Endodermal cell (in vitro differentiated cells): ENCODE data around the gene HBE1. TPM values are rescaled to one million over a fixed set of nuclear protein-coding genes. Genes with fewer than 3 reads are reported as not detected.
"Not testable (repeated sequence)": the region's sequence is repeated elsewhere in the genome, so short reads cannot be mapped to it uniquely, and the experiment has no call there.

Experiments
- DNase-seq: peaks from one replicate; pipeline ENCODE4 v3.0.0-alpha.2; 2017
- H3K27ac ChIP-seq: 2 replicates; pipeline ENCODE4 v1.5.1; 2013; ENCODE audit warnings: mild to moderate bottlenecking, low read depth, low read length, moderate library complexity
- H3K27me3 ChIP-seq: 2 replicates; pipeline ENCODE4 v1.6.1; 2013; ENCODE audit warnings: mild to moderate bottlenecking, low read length, moderate library complexity; ENCODE audit not compliant: insufficient read depth, control insufficient read depth, poor library complexity, severe bottlenecking
- H3K36me3 ChIP-seq: 2 replicates; pipeline ENCODE4 v1.7.0; 2013; ENCODE audit warnings: mild to moderate bottlenecking, low read length, moderate library complexity; ENCODE audit not compliant: control insufficient read depth, insufficient read depth
- H3K4me1 ChIP-seq: one replicate; pipeline ENCODE4 v1.7.0; 2013; ENCODE audit warnings: low read length; ENCODE audit not compliant: control insufficient read depth, insufficient read depth
- H3K4me3 ChIP-seq: 2 replicates; pipeline ENCODE4 v1.5.1; 2013; ENCODE audit warnings: mild to moderate bottlenecking, low read length, moderate library complexity
- H3K9ac ChIP-seq: 2 replicates; pipeline ENCODE4 v1.6.1; 2013; ENCODE audit warnings: mild to moderate bottlenecking, low read length, moderate library complexity; ENCODE audit not compliant: poor library complexity, severe bottlenecking; ENCODE audit errors: extremely low read depth
- H3K9me3 ChIP-seq: 2 replicates; pipeline ENCODE4 v1.6.1; 2013; ENCODE audit warnings: mild to moderate bottlenecking, low read length, moderate library complexity; ENCODE audit not compliant: control insufficient read depth
- H3K27ac Mint-ChIP-seq: 2 replicates; pipeline ENCODE4 v1.8.0; 2020; ENCODE audit warnings: mixed read lengths
- H3K27me3 Mint-ChIP-seq: 2 replicates; pipeline ENCODE4 v1.8.0; 2021; ENCODE audit warnings: mild to moderate bottlenecking, mixed read lengths; ENCODE audit not compliant: insufficient read depth
- H3K36me3 Mint-ChIP-seq: 2 replicates; pipeline ENCODE4 v1.8.0; 2020; ENCODE audit warnings: low read depth, mixed read lengths
- H3K4me1 Mint-ChIP-seq: 2 replicates; pipeline ENCODE4 v1.8.0; 2020; ENCODE audit warnings: mixed read lengths
- H3K4me3 Mint-ChIP-seq: 2 replicates; pipeline ENCODE4 v1.8.0; 2020; ENCODE audit warnings: mild to moderate bottlenecking, moderate library complexity, mixed read lengths
- H3K9me3 Mint-ChIP-seq: 2 replicates; pipeline ENCODE4 v1.8.0; 2020; ENCODE audit warnings: mild to moderate bottlenecking, mixed read lengths
- WGBS, 2 experiments: methylation state at CpG; one replicate each; pipeline versions ENCODE4 v1.1.5 to v1.1.7; 2013; ENCODE audit warnings: missing lambda C conversion rate in 2 of 2, mixed read lengths in 1 of 2; ENCODE audit not compliant: insufficient coverage in 1 of 2, insufficient read length in 1 of 2; 5-methylcytosine and 5-hydroxymethylcytosine counted together
- total RNA-seq, 2 donors: library from RNA; stranded (reverse); fragmentation: NEBNext Ultra II Directional in 1 of 2; extraction: Animal tissue kit (Norgen Biotek cat#: 25700) in 1 of 2; gene quantifications; 2 replicates in 1 of 2; 3 replicates in 1 of 2; pipeline ENCODE4 v1.2.1, GENCODE V29; 2021
- TF ChIP-seq, protein P1 (sequence below): fragments of 200-600 bp; sonication (generic); conservative IDR thresholded peaks from 2 replicates; pipeline ENCODE4 v1.5.0; 2021; ENCODE audit warnings: antibody characterized with exemption, mild to moderate bottlenecking

The HBE1 gene
- total RNA-seq, 2 donors from 2014 or later, result 0.81 to 6.1 TPM

DNA sequence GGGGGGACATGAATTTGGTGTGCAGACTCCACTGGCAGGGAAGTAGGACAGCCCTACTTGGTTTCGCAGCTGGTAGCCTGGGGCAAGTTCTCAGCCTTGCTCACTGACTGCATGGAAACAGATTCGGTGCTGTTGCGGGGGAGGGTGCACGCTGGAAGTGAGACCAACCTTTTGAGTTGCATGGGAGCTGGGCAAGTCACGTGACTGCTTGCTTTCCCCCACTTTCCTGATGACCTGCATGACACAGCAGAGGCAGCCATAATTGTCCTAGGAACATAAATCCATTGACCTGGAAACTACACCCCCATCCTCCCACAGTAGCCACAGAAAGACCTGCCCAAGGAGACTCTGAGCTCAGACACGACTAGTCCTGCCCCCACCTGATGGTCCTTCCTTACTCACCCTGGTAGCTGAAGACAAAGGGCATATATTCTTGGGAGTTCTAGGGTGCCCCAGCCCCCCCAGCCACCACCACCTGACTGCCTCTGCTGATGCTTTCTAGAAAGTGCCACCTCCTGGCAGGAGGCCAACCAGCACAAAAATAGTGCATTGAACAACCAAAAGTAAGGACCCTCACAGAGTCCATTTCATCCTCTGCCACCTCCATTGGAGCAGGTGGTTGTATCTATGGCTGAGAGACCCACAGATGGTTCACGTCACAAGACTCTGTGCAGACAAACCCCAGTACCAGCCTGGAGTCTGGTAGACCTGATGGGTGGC lies 11.0 kb downstream of the HBE1 start:
- peaks cover 6% of the 10 kb centered on the region for H3K36me3 Mint-ChIP-seq
- Histone ChIP-seq H3K27ac (no peak overlapping the region), H3K4me1 (peaks cover 3% of the 10 kb centered on the region), H3K9me3 (peaks cover 19% of the 10 kb centered on the region), H3K36me3 (no peaks in the 10 kb centered on the region), H3K9ac (no peak overlapping the region), H3K27me3 (no peaks in the 10 kb centered on the region), H3K4me3 (no peak overlapping the region)
- TF ChIP-seq, protein P1, sequence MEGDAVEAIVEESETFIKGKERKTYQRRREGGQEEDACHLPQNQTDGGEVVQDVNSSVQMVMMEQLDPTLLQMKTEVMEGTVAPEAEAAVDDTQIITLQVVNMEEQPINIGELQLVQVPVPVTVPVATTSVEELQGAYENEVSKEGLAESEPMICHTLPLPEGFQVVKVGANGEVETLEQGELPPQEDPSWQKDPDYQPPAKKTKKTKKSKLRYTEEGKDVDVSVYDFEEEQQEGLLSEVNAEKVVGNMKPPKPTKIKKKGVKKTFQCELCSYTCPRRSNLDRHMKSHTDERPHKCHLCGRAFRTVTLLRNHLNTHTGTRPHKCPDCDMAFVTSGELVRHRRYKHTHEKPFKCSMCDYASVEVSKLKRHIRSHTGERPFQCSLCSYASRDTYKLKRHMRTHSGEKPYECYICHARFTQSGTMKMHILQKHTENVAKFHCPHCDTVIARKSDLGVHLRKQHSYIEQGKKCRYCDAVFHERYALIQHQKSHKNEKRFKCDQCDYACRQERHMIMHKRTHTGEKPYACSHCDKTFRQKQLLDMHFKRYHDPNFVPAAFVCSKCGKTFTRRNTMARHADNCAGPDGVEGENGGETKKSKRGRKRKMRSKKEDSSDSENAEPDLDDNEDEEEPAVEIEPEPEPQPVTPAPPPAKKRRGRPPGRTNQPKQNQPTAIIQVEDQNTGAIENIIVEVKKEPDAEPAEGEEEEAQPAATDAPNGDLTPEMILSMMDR, result no peak
- no peaks in the 10 kb centered on the region for H3K27me3 Mint-ChIP-seq
- H3K4me3 Mint-ChIP-seq, result no peak overlapping the region
- peaks cover 31% of the 10 kb centered on the region for H3K9me3 Mint-ChIP-seq
- DNase-seq, result peak; percentile 65
- no peak overlapping the region for H3K27ac Mint-ChIP-seq
- WGBS, 2 experiments, result 80 to 88% methylated on average over 5 to 7 of the region's 7 CpGs
- H3K4me1 Mint-ChIP-seq, result peaks cover 35% of the 10 kb centered on the region

DNA sequence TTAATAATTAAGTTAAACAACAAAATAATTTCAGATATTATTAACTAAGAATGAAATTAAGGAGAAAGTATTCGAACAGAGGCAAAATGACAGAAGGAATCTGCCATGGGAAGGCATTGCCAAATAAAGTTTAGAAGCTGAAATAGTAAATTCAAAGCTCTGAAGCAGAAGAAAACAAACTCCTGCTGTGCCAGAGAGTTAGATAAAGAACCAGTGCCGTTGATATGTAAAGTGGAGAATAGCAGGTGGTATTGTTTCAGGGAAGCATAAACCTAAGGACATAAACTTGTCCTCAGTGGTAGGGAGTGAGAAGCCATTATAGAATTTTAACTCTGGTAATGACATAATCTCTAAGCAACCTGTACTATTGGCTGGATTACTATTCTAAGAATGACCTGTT lies 12.4 kb downstream of the HBE1 start:
- no peak overlapping the region for H3K9ac ChIP-seq
- Mint-ChIP-seq H3K4me1 (peaks cover 41% of the 10 kb centered on the region), H3K4me3 (no peak overlapping the region), H3K9me3 (peaks cover 27% of the 10 kb centered on the region), H3K36me3 (peaks cover 6% of the 10 kb centered on the region), H3K27me3 (no peaks in the 10 kb centered on the region), H3K27ac (no peak overlapping the region)
- no peaks in the 10 kb centered on the region for H3K36me3 ChIP-seq
- TF ChIP-seq, protein P1, result no peak
- no peaks in the 10 kb centered on the region for H3K27me3 ChIP-seq
- 13 to 30% methylated on average over 2 of the region's 2 CpGs for WGBS, 2 experiments
- DNase-seq, result no peak
- H3K4me3 ChIP-seq, result no peak overlapping the region
- no peak overlapping the region for H3K27ac ChIP-seq
- H3K9me3 ChIP-seq, result peaks cover 18% of the 10 kb centered on the region
- peaks cover 3% of the 10 kb centered on the region for H3K4me1 ChIP-seq

DNA sequence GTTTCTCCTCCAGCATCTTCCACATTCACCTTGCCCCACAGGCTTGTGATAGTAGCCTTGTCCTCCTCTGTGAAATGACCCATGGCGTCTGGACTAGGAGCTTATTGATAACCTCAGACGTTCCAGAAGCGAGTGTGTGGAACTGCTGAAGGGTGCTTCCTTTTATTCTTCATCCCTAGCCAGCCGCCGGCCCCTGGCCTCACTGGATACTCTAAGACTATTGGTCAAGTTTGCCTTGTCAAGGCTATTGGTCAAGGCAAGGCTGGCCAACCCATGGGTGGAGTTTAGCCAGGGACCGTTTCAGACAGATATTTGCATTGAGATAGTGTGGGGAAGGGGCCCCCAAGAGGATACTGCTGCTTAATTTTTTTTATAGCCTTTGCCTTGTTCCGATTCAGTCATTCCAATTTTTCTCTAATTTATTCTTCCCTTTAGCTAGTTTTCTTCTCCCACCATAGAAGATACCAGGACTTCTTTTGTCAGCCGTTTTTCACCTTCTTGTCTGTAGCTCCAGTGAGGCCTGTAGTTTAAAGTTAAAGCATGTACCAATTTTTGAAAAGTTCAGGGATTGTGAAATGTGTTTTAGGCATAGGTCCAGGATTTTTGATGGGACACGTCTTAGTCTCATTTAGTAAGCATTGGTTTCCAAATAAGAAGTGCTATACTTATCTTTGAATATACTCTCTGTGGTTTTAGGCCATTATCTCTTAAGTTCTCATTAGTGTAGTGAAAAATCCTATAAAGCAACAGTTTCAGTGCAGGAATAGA lies 14.9 kb downstream of the HBE1 start, which contains the start of gene HBG2:
HBG2 (minus strand) TSS at position 136 of the 768 bp plus-strand sequence; CDS start at position 83, 53 bp downstream.
- not testable (repeated sequence) for H3K36me3 Mint-ChIP-seq, H3K4me3 ChIP-seq, H3K27ac ChIP-seq, H3K27me3 Mint-ChIP-seq, H3K36me3 ChIP-seq, H3K9me3 Mint-ChIP-seq, H3K9ac ChIP-seq, H3K27ac Mint-ChIP-seq, DNase-seq, H3K4me1 ChIP-seq, H3K4me3 Mint-ChIP-seq, H3K27me3 ChIP-seq, H3K9me3 ChIP-seq
- WGBS, 2 experiments, result 93 to 100% methylated on average over 3 of the region's 9 CpGs
- peaks cover 37% of the 10 kb centered on the region for H3K4me1 Mint-ChIP-seq

DNA sequence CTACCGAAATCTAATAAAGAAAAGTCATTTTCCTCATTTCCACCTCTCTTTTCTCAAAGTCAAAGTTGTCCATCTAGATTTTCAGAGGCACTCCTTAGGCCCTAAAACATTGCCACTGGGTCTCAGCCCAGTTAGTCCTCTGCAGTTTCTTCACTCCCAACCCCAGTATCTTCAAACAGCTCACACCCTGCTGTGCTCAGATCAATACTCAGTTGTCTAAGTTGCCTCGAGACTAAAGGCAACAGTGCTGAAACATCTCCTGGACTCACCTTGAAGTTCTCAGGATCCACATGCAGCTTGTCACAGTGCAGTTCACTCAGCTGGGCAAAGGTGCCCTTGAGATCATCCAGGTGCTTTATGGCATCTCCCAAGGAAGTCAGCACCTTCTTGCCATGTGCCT lies 15.7 kb downstream of the HBE1 start:
- H3K27me3 Mint-ChIP-seq, H3K4me1 ChIP-seq, H3K36me3 Mint-ChIP-seq, H3K9me3 Mint-ChIP-seq, H3K27me3 ChIP-seq, H3K36me3 ChIP-seq, DNase-seq, H3K27ac Mint-ChIP-seq, H3K4me3 Mint-ChIP-seq, H3K9me3 ChIP-seq, H3K27ac ChIP-seq, H3K9ac ChIP-seq, H3K4me3 ChIP-seq: not testable (repeated sequence)
- 60 to 79% methylated on average over 1 to 2 of the region's 2 CpGs for WGBS, 2 experiments
- H3K4me1 Mint-ChIP-seq, result peaks cover 30% of the 10 kb centered on the region

DNA sequence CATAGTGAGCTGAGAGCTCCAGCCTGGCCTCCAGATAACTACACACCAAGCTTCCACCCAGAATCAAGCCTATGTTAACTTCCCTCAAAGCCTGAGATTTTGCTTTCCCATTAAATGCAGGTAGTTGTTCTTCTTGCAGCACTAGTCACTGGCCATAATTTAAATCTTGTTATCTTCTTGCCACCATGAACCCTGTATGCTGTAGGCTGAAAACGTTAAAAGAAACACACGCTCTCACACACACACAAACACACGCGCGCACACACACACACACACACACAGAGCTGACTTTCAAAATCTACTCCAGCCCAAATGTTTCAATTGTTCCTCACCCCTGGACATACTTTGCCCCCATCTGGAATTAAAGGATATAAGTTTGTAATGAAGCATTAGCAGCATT lies 16.3 kb downstream of the HBE1 start:
- H3K9ac ChIP-seq, H3K27me3 ChIP-seq, DNase-seq, H3K4me3 ChIP-seq, H3K36me3 ChIP-seq, H3K27ac ChIP-seq, H3K36me3 Mint-ChIP-seq, H3K4me3 Mint-ChIP-seq, H3K27me3 Mint-ChIP-seq, H3K4me1 ChIP-seq, H3K9me3 ChIP-seq, H3K9me3 Mint-ChIP-seq, H3K27ac Mint-ChIP-seq: not testable (repeated sequence)
- H3K4me1 Mint-ChIP-seq, result peaks cover 26% of the 10 kb centered on the region
- 72% methylated on average over 2 of the region's 5 CpGs; no CpG with 5 or more reads in 1 of the 2 experiments for WGBS, 2 experiments
